GM23248 (cell line): ENCODE results near the gene NMNAT1. TPM values are rescaled to one million over a fixed set of nuclear protein-coding genes. Genes with fewer than 3 reads are reported as not detected.
"Not testable (repeated sequence)": the region's sequence is repeated elsewhere in the genome, so short reads cannot be mapped to it uniquely, and the experiment has no call there.

ENCODE experiments used
- DNase-seq: peaks from one replicate; pipeline ENCODE4 v3.0.0-alpha.2; 2015
- H2AFZ ChIP-seq: fragments of 200-600 bp; sonication (generic); 2 replicates; pipeline ENCODE4 v1.6.1; 2016; ENCODE audit warnings: antibody characterized with exemption
- H3F3A ChIP-seq: fragments of 200-600 bp; sonication (generic); 2 replicates; pipeline ENCODE4 v1.6.1; 2016; ENCODE audit warnings: mild to moderate bottlenecking, antibody characterized with exemption, mixed run types; ENCODE audit not compliant: insufficient read depth
- H3K27ac ChIP-seq: fragments of 200-600 bp; sonication (generic); 2 replicates; pipeline ENCODE4 v1.5.1; 2016; ENCODE audit warnings: mild to moderate bottlenecking
- H3K27me3 ChIP-seq: fragments of 200-600 bp; sonication (generic); replicated peaks from 2 replicates; pipeline ENCODE4 v1.6.1; 2016; ENCODE audit warnings: mild to moderate bottlenecking; ENCODE audit not compliant: insufficient read depth
- H3K36me3 ChIP-seq: fragments of 200-600 bp; sonication (generic); 2 replicates; pipeline ENCODE4 v1.6.1; 2016; ENCODE audit warnings: low read depth, mild to moderate bottlenecking
- H3K4me1 ChIP-seq: fragments of 200-600 bp; sonication (generic); 2 replicates; pipeline ENCODE4 v1.6.1; 2016; ENCODE audit warnings: mild to moderate bottlenecking; ENCODE audit not compliant: insufficient read depth
- H3K4me2 ChIP-seq: fragments of 200-600 bp; sonication (generic); one replicate; pipeline ENCODE4 v1.6.1; 2016; ENCODE audit warnings: mild to moderate bottlenecking; ENCODE audit not compliant: unreplicated experiment
- H3K4me3 ChIP-seq: fragments of 200-600 bp; sonication (generic); 2 replicates; pipeline ENCODE4 v1.5.1; 2016; ENCODE audit warnings: mild to moderate bottlenecking
- H3K79me2 ChIP-seq: fragments of 200-600 bp; sonication (generic); 2 replicates; pipeline ENCODE4 v1.6.1; 2016; ENCODE audit warnings: mild to moderate bottlenecking; ENCODE audit not compliant: insufficient read depth
- H3K9ac ChIP-seq: fragments of 200-600 bp; sonication (generic); 2 replicates; pipeline ENCODE4 v1.6.1; 2016; ENCODE audit warnings: mild to moderate bottlenecking
- H3K9me2 ChIP-seq: fragments of 200-600 bp; sonication (generic); 2 replicates; pipeline ENCODE4 v1.6.1; 2016; ENCODE audit warnings: mixed run types, mild to moderate bottlenecking, moderate library complexity; ENCODE audit not compliant: insufficient read depth
- H3K9me3 ChIP-seq: fragments of 200-600 bp; sonication (generic); one replicate; pipeline ENCODE4 v1.6.1; 2017; ENCODE audit warnings: low read depth
- H4K20me1 ChIP-seq: fragments of 200-600 bp; sonication (generic); 2 replicates; pipeline ENCODE4 v1.6.0; 2016; ENCODE audit not compliant: insufficient read depth
- EZH2 ChIP-seq: fragments of 200-600 bp; sonication (generic); IDR thresholded peaks from 2 replicates; pipeline ENCODE4 v1.6.1; 2018; ENCODE audit warnings: antibody characterized with exemption, mild to moderate bottlenecking; ENCODE audit not compliant: insufficient read depth, poor library complexity, severe bottlenecking
- EZH2phosphoT487 ChIP-seq: fragments of 200-600 bp; sonication (generic); IDR thresholded peaks from 2 replicates; pipeline ENCODE4 v1.6.1; 2018; ENCODE audit warnings: antibody characterized with exemption, moderate library complexity, mild to moderate bottlenecking, low read depth; ENCODE audit not compliant: insufficient read depth
- WGBS, 2 experiments: methylation state at CpG; one replicate each; pipeline ENCODE4 v1.1.6; 2015 to 2017; ENCODE audit warnings: low lambda C conversion rate in 2 of 2, low coverage in 1 of 2; ENCODE audit errors: missing lambda C conversion rate in 2 of 2; 5-methylcytosine and 5-hydroxymethylcytosine counted together
- in situ Hi-C: fragments of 300-500 bp; cut with MboI; formaldehyde crosslinking; loops from 2 replicates; pipeline ENCODE4 v1.15.0; 2020
- polyA plus RNA-seq: library from polyadenylated mRNA; unstranded; fragments of >200 nt; fragmentation: Nextera tagmentation; extraction: Ambion mirVana; gene quantifications from 2 replicates; pipeline ENCODE4 v1.2.1, GENCODE V29; 2016
- total RNA-seq: library from RNA; depleted of rRNA; stranded (reverse); fragments of >200 nt; shearing (Covaris generic); gene quantifications from 2 replicates; pipeline ENCODE4 v1.2.3, GENCODE V29; 2014

NMNAT1 gene
- total and polyA plus RNA-seq, 2 experiments from 2014 or later = 15.2 to 18.8 TPM

- H3K4me2 ChIP-seq = no peak overlapping the region
- H3K9ac ChIP-seq = no peak overlapping the region
- no peaks in the 10 kb centered on the region for H3K79me2 ChIP-seq
- no peaks in the 10 kb centered on the region for H3K36me3 ChIP-seq
- no peaks in the 10 kb centered on the region for H3F3A ChIP-seq
- DNase-seq = no peak
- H2AFZ ChIP-seq = no peak overlapping the region
- in situ Hi-C loops = no loop called here
- H3K4me1 ChIP-seq = no peaks in the 10 kb centered on the region
- H3K9me3 ChIP-seq = no peaks in the 10 kb centered on the region
- H3K27me3 ChIP-seq = peaks cover 14% of the 10 kb centered on the region
- TF ChIP-seq EZH2 = no peak
- no peak for TF ChIP-seq EZH2phosphoT487
- H3K27ac ChIP-seq = no peak overlapping the region
- no peaks in the 10 kb centered on the region for H3K9me2 ChIP-seq
- 88 to 89% methylated on average over 7 of the region's 7 CpGs for WGBS, 2 experiments
- no peak overlapping the region for H3K4me3 ChIP-seq
- no peaks in the 10 kb centered on the region for H4K20me1 ChIP-seq
Observed at GRCh38 chr1:9993561-9994075, 50.3 kb downstream of the NMNAT1 start.

- peak; percentile 91 for TF ChIP-seq EZH2
- TF ChIP-seq EZH2phosphoT487 = no peak
- peak within 1 kb of the TSS; percentile 53 for H3K4me2 ChIP-seq
- in situ Hi-C loops = no loop called here
- no peak within 1 kb of the TSS for H3K9ac ChIP-seq
- H3K79me2 ChIP-seq = no peaks in the 10 kb centered on the region
- H3K36me3 ChIP-seq = no peaks in the 10 kb centered on the region
- no peak within 1 kb of the TSS for H3K27ac ChIP-seq
- no peaks in the 10 kb centered on the region for H3K9me3 ChIP-seq
- H3K4me1 ChIP-seq = no peaks in the 10 kb centered on the region
- no peaks in the 10 kb centered on the region for H4K20me1 ChIP-seq
- H3K9me2 ChIP-seq = no peaks in the 10 kb centered on the region
- H3K4me3 ChIP-seq = peak within 1 kb of the TSS; percentile 55
- peak within 1 kb of the TSS; percentile 72 for H2AFZ ChIP-seq
- 10 to 12% methylated on average over 33 to 58 of the region's 71 CpGs for WGBS, 2 experiments
- H3K27me3 ChIP-seq = peaks cover 14% of the 10 kb centered on the region
- H3F3A ChIP-seq = no peaks in the 10 kb centered on the region
- DNase-seq = peak; percentile 44
Observed at GRCh38 chr1:9996624-9997582, 53.6 kb downstream of the NMNAT1 start, which contains the start of gene RBP7. TSS of gene RBP7 (plus strand) at chr1:9997228. CDS start at chr1:9997259, 31 bp downstream.

GRCh38 chr1:10001016-10001665, 57.9 kb downstream of the NMNAT1 start:
- H3K4me3 ChIP-seq = no peak overlapping the region
- H3K79me2 ChIP-seq = no peaks in the 10 kb centered on the region
- TF ChIP-seq EZH2phosphoT487 = no peak
- no peak for TF ChIP-seq EZH2
- no peak overlapping the region for H3K9ac ChIP-seq
- H3K36me3 ChIP-seq = no peaks in the 10 kb centered on the region
- in situ Hi-C loops = no loop called here
- H2AFZ ChIP-seq = no peak overlapping the region
- H3K9me3 ChIP-seq = no peaks in the 10 kb centered on the region
- no peak overlapping the region for H3K27ac ChIP-seq
- no peak overlapping the region for H3K4me2 ChIP-seq
- DNase-seq = no peak
- H3K4me1 ChIP-seq = no peaks in the 10 kb centered on the region
- no peaks in the 10 kb centered on the region for H3F3A ChIP-seq
- WGBS, 2 experiments = 71 to 73% methylated on average over 8 of the region's 8 CpGs
- H4K20me1 ChIP-seq = no peaks in the 10 kb centered on the region
- H3K27me3 ChIP-seq = peaks cover 20% of the 10 kb centered on the region
- no peaks in the 10 kb centered on the region for H3K9me2 ChIP-seq

- H3K4me2 ChIP-seq, H3K9ac ChIP-seq, H4K20me1 ChIP-seq, H3K4me3 ChIP-seq, H3F3A ChIP-seq, H3K27me3 ChIP-seq, H3K79me2 ChIP-seq, H2AFZ ChIP-seq, H3K9me2 ChIP-seq, DNase-seq, H3K36me3 ChIP-seq, in situ Hi-C loops, H3K4me1 ChIP-seq, H3K9me3 ChIP-seq, H3K27ac ChIP-seq: not testable (repeated sequence)
- 80 to 82% methylated on average over 8 of the region's 8 CpGs for WGBS, 2 experiments
Observed at GRCh38 chr1:10005248-10005647, 62.0 kb downstream of the NMNAT1 start.
